PC-3 (cell line): ENCODE data around the gene STON1. TPM values are rescaled to one million over a fixed set of nuclear protein-coding genes. Genes with fewer than 3 reads are reported as not detected.

Experiments used
- ATAC-seq: fragments of 200-7000 bp; cut with Tn5 transposase; 2 replicates; pipeline ENCODE4 v1.9.1; 2020; ENCODE audit warnings: mild to moderate bottlenecking, moderate library complexity
- BruUV-seq: library from RNA; stranded (reverse); fragments of 400-500 nt; replicated peaks from 2 replicates; lab custom pipeline; 2021; lab: Mats Ljungman, UMichigan
- CTCF ChIA-PET: fragments of 300-600 bp; sonication (Branson Sonifier 250); formaldehyde crosslinking; loops from one replicate; lab custom pipeline; 2022; ENCODE audit warnings: antibody characterized with exemption; lab: Charles Lee
- POLR2A ChIA-PET: fragments of 300-600 bp; sonication (Branson Sonifier 250); formaldehyde crosslinking; loops from one replicate; lab custom pipeline; 2022; ENCODE audit warnings: antibody characterized with exemption; ENCODE audit not compliant: unreplicated experiment; lab: Charles Lee
- DNase-seq: peaks from one replicate; pipeline ENCODE4 v3.0.0-alpha.2; 2015
- H2AFZ ChIP-seq: fragments of 300-600 bp; sonication (generic); 2 replicates; pipeline ENCODE4 v1.6.0; 2016; ENCODE audit warnings: antibody characterized with exemption, low read length
- H3F3A ChIP-seq: fragments of 300-600 bp; sonication (generic); one replicate; pipeline ENCODE4 v1.6.0; 2017; ENCODE audit warnings: antibody characterized with exemption, low read length, control low read depth, mild to moderate bottlenecking; ENCODE audit not compliant: unreplicated experiment
- H3K27ac ChIP-seq: fragments of 300-600 bp; sonication (generic); 2 replicates; pipeline ENCODE4 v1.5.1; 2016; ENCODE audit warnings: mild to moderate bottlenecking, low read length
- H3K27me3 ChIP-seq: fragments of 300-600 bp; sonication (generic); 2 replicates; pipeline ENCODE4 v1.6.1; 2016; ENCODE audit warnings: low read length, mixed read lengths
- H3K36me3 ChIP-seq: fragments of 300-600 bp; sonication (generic); 2 replicates; pipeline ENCODE4 v1.6.1; 2016; ENCODE audit warnings: low read depth, mixed run types, low read length, mixed read lengths
- H3K4me1 ChIP-seq: fragments of 300-600 bp; sonication (generic); 2 replicates; pipeline ENCODE4 v1.5.1; 2016; ENCODE audit warnings: low read length; ENCODE audit not compliant: insufficient read depth
- H3K4me2 ChIP-seq: fragments of 300-600 bp; sonication (generic); 2 replicates; pipeline ENCODE4 v1.6.0; 2016; ENCODE audit warnings: low read length
- H3K4me3 ChIP-seq: fragments of 300-600 bp; sonication (generic); 2 replicates; pipeline ENCODE4 v1.5.1; 2016; ENCODE audit warnings: mild to moderate bottlenecking, low read length, mixed read lengths
- H3K79me2 ChIP-seq: fragments of 300-600 bp; sonication (generic); 2 replicates; pipeline ENCODE4 v1.6.1; 2017; ENCODE audit warnings: low read length, mixed read lengths
- H3K9ac ChIP-seq: fragments of 300-600 bp; sonication (generic); 2 replicates; pipeline ENCODE4 v1.6.0; 2016; ENCODE audit warnings: mild to moderate bottlenecking, low read length
- H3K9me2 ChIP-seq: fragments of 300-600 bp; sonication (generic); replicated peaks from 2 replicates; pipeline ENCODE4 v1.6.1; 2016; ENCODE audit warnings: mixed run types, low read length, mixed read lengths
- H3K9me3 ChIP-seq: fragments of 300-600 bp; sonication (generic); 2 replicates; pipeline ENCODE4 v1.6.1; 2016; ENCODE audit warnings: low read length, mixed read lengths
- H4K20me1 ChIP-seq: fragments of 300-600 bp; sonication (generic); 2 replicates; pipeline ENCODE4 v1.6.1; 2016; ENCODE audit warnings: low read length, mixed read lengths
- EZH2 ChIP-seq: fragments of 300-600 bp; sonication (generic); IDR thresholded peaks from one replicate; pipeline ENCODE4 v1.6.1; 2017; ENCODE audit warnings: antibody characterized with exemption, mild to moderate bottlenecking, low read length; ENCODE audit not compliant: unreplicated experiment
- EZH2phosphoT487 ChIP-seq: fragments of 300-600 bp; sonication (generic); IDR thresholded peaks from 2 replicates; pipeline ENCODE4 v1.6.1; 2018; ENCODE audit warnings: mild to moderate bottlenecking, antibody characterized with exemption, low read length, borderline replicate concordance
- intact Hi-C: fragments of 100-400 bp; cut with micrococcal nuclease; formaldehyde crosslinking; loops from 2 replicates; pipeline ENCODE4 v1.9.0; 2023
- total RNA-seq: library from RNA; depleted of rRNA; stranded (reverse); fragments of >200 nt; gene quantifications from 2 replicates; pipeline ENCODE4 v1.2.3, GENCODE V29; 2014
- TF ChIP-seq, protein P1 (sequence below): fragments of 300-600 bp; sonication (generic); conservative IDR thresholded peaks from 2 replicates; pipeline ENCODE4 v1.5.1; 2017; ENCODE audit warnings: antibody characterized with exemption, low read depth, mild to moderate bottlenecking, low read length

The STON1 gene
- total RNA-seq, 1 experiment from 2014 or later, result 1.2 TPM

DNA sequence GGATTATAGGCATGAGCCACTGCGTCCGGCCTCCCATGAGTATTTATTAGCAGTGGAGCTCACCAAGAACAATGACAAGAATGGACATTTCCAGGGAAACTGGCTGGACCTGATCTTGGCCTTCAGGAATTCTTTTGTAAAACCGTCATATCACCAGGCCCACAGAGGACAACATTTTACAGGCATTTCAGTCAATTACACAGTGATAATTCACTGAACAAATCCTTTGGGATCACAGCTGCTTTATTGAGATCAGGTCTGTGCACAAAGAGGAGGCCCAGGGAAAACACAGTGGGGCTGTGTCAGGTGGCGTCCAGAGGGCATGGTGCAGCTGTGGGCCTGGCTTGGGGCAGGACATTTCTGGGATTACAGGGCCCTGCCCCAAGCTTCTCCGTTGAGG is 57.6 kb downstream of the STON1 start:
- Histone ChIP-seq H3K27me3 (no peaks in the 10 kb centered on the region), H3K27ac (no peak overlapping the region), H3K4me2 (no peak overlapping the region), H3K4me3 (no peak overlapping the region), H3K9me3 (no peaks in the 10 kb centered on the region), H3K36me3 (no peaks in the 10 kb centered on the region), H4K20me1 (no peaks in the 10 kb centered on the region), H3K9ac (no peak overlapping the region), H3K79me2 (no peaks in the 10 kb centered on the region), H3K4me1 (no peaks in the 10 kb centered on the region), H3K9me2 (no peaks in the 10 kb centered on the region), H3F3A (no peaks in the 10 kb centered on the region), H2AFZ (no peak overlapping the region)
- CTCF ChIA-PET, result interaction anchor here (0.5 kb wide), 1 partner anchor 619 kb away, joined by 3 read pairs; no protein-coding TSS in a partner anchor
- ATAC-seq (no peak), DNase-seq (peak; percentile 56)
- TF ChIP-seq EZH2phosphoT487 (no peak), EZH2 (no peak)
- TF ChIP-seq, protein P1, sequence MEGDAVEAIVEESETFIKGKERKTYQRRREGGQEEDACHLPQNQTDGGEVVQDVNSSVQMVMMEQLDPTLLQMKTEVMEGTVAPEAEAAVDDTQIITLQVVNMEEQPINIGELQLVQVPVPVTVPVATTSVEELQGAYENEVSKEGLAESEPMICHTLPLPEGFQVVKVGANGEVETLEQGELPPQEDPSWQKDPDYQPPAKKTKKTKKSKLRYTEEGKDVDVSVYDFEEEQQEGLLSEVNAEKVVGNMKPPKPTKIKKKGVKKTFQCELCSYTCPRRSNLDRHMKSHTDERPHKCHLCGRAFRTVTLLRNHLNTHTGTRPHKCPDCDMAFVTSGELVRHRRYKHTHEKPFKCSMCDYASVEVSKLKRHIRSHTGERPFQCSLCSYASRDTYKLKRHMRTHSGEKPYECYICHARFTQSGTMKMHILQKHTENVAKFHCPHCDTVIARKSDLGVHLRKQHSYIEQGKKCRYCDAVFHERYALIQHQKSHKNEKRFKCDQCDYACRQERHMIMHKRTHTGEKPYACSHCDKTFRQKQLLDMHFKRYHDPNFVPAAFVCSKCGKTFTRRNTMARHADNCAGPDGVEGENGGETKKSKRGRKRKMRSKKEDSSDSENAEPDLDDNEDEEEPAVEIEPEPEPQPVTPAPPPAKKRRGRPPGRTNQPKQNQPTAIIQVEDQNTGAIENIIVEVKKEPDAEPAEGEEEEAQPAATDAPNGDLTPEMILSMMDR, result no peak
- POLR2A ChIA-PET, result no interaction called here
- no TSS peak for BruUV-seq
- intact Hi-C loops, result loop anchor here (5.0 kb wide), 2 partner anchors 55 to 165 kb away; partner anchors contain the start of gene STON1

DNA sequence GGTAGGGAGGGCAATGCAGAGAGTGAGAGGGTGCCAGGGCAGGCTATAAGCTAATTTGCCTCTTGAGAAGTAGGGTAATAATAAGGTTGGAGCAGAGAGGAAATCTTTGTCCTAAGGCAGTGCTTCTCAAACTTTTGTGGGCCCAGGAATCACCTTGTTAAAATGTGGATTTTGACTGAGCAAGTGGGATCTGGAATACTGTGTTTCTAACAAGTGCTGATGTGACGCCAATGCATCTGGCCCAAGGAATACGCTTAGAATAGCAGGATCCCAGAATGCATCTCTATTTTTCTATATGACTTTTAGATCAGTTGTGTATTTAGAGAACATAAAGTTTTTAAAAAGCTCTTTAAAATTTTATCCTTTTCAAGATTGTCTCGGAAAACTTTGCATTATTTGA is 58.0 kb downstream of the STON1 start:
- Histone ChIP-seq H3F3A (no peaks in the 10 kb centered on the region), H3K79me2 (no peaks in the 10 kb centered on the region), H3K4me2 (no peak overlapping the region), H3K27me3 (no peaks in the 10 kb centered on the region), H3K9me2 (no peaks in the 10 kb centered on the region), H2AFZ (no peak overlapping the region), H3K4me3 (no peak overlapping the region), H3K27ac (no peak overlapping the region), H3K36me3 (no peaks in the 10 kb centered on the region), H3K9ac (no peak overlapping the region), H3K9me3 (no peaks in the 10 kb centered on the region), H4K20me1 (no peaks in the 10 kb centered on the region), H3K4me1 (no peaks in the 10 kb centered on the region)
- ATAC-seq, result no peak
- DNase-seq, result no peak
- no peak for TF ChIP-seq EZH2phosphoT487
- TF ChIP-seq, protein P1, result no peak
- TF ChIP-seq EZH2, result no peak
- ChIA-PET CTCF (interaction anchor here (1.1 kb wide), 1 partner anchor 57 kb away, joined by 9 read pairs; no protein-coding TSS in a partner anchor), POLR2A (no interaction called here)
- intact Hi-C loops, result loop anchor here (5.0 kb wide), 2 partner anchors 56 to 166 kb away; partner anchors contain the start of gene STON1
- no TSS peak for BruUV-seq

DNA sequence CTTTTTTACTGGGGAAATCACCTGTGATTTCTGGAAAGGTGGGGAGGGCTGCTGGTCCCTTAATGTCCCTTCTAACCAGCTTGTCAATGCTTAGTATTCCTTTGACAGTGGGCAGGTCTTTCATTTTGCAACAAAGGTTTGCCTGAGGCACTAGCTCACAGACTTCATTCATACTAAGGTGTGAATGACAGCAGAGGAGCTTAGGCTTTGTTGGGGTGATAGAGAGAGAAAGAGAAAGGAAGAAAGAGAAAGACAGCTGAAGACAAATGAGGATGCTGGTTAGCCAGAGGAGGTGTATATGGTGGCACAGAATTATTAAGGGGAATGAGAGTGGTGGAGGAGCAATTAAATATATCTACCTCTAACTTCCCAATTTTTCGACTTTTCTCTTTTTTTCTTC is 58.8 kb downstream of the STON1 start:
- ChIA-PET POLR2A (interaction anchor here (0.5 kb wide), 1 partner anchor 1110 kb away, joined by 4 read pairs; no protein-coding TSS in a partner anchor), CTCF (interaction anchor here (0.5 to 1.1 kb wide), 2 partner anchors 56 to 57 kb away, joined by 3 to 9 read pairs; no protein-coding TSS in a partner anchor)
- Histone ChIP-seq H3K4me2 (no peak overlapping the region), H2AFZ (peak overlapping the region; percentile 44; the same call in 1 of the 2 replicates), H3K79me2 (no peaks in the 10 kb centered on the region), H4K20me1 (no peaks in the 10 kb centered on the region), H3K9ac (no peak overlapping the region), H3K4me1 (no peaks in the 10 kb centered on the region), H3K9me2 (no peaks in the 10 kb centered on the region), H3K27ac (no peak overlapping the region), H3K4me3 (no peak overlapping the region), H3K27me3 (no peaks in the 10 kb centered on the region), H3F3A (no peaks in the 10 kb centered on the region), H3K36me3 (no peaks in the 10 kb centered on the region), H3K9me3 (no peaks in the 10 kb centered on the region)
- DNase-seq, result no peak
- BruUV-seq, result no TSS peak
- no peak for TF ChIP-seq EZH2phosphoT487
- TF ChIP-seq EZH2, result no peak
- TF ChIP-seq, protein P1, result no peak
- intact Hi-C loops, result loop anchor here (1.0 to 5.0 kb wide), 4 partner anchors 56 to 166 kb away; partner anchors contain the start of gene STON1
- no peak; the same call in 1 of the 2 replicates for ATAC-seq
